Liver (tissue), 9 donors: Measurements from ENCODE around the gene NGF. TPM values are rescaled to one million over a fixed set of nuclear protein-coding genes. Genes with fewer than 3 reads are reported as not detected.

Experiments
- DNase-seq: peaks from one replicate; pipeline ENCODE4 v3.0.0-alpha.2; 2017; ENCODE audit warnings: low spot score
- H3K27ac ChIP-seq, 2 donors: one replicate each; pipeline ENCODE4 v1.7.0; 2013; ENCODE audit warnings: inconsistent platforms in 2 of 2, low read length in 2 of 2, control low read depth in 1 of 2, low read depth in 1 of 2, mild to moderate bottlenecking in 1 of 2
- H3K27me3 ChIP-seq, 4 donors: one replicate each; pipeline versions ENCODE4 v1.6.1 to v1.7.0; 2013; ENCODE audit warnings: low read length in 3 of 4, inconsistent platforms in 1 of 4, mild to moderate bottlenecking in 1 of 4, moderate library complexity in 1 of 4; ENCODE audit not compliant: control insufficient read depth in 4 of 4, insufficient read depth in 4 of 4
- H3K36me3 ChIP-seq, 4 donors: one replicate each; pipeline versions ENCODE4 v1.6.1 to v1.7.0; 2013; ENCODE audit warnings: low read length in 3 of 4, mild to moderate bottlenecking in 3 of 4, low read depth in 1 of 4, moderate library complexity in 1 of 4; ENCODE audit not compliant: control insufficient read depth in 4 of 4, insufficient read depth in 3 of 4
- H3K4me1 ChIP-seq, 4 donors: one replicate each; pipeline versions ENCODE4 v1.6.1 to v1.7.0; 2013; ENCODE audit warnings: low read length in 3 of 4, mild to moderate bottlenecking in 3 of 4, moderate library complexity in 1 of 4; ENCODE audit not compliant: control insufficient read depth in 4 of 4, insufficient read depth in 4 of 4
- H3K4me3 ChIP-seq, 3 donors: one replicate each; pipeline versions ENCODE4 v1.6.1 to v1.7.0; 2013; ENCODE audit warnings: low read length in 3 of 3, control low read depth in 1 of 3, low read depth in 1 of 3, mild to moderate bottlenecking in 1 of 3
- H3K9ac ChIP-seq, 2 donors: one replicate each; pipeline ENCODE4 v1.7.0; 2013; ENCODE audit warnings: low read length in 2 of 2, mild to moderate bottlenecking in 2 of 2, moderate library complexity in 2 of 2, control low read depth in 1 of 2, low read depth in 1 of 2
- H3K9me3 ChIP-seq, 4 donors: one replicate each; pipeline versions ENCODE4 v1.6.1 to v1.7.0; 2013; ENCODE audit warnings: low read length in 3 of 4; ENCODE audit not compliant: control insufficient read depth in 4 of 4
- ATF3 ChIP-seq: IDR thresholded peaks from 2 replicates; pipeline ENCODE4 v1.6.1; 2016; ENCODE audit warnings: antibody characterized with exemption
- EGR1 ChIP-seq, 2 donors: IDR thresholded peaks; 2 replicates each; pipeline ENCODE4 v1.6.1; 2016 to 2018; ENCODE audit warnings: antibody characterized with exemption in 2 of 2, low read depth in 2 of 2
- FOXA1 ChIP-seq: IDR thresholded peaks from 2 replicates; pipeline ENCODE4 v1.6.1; 2016; ENCODE audit warnings: antibody characterized with exemption
- FOXA2 ChIP-seq: IDR thresholded peaks from 2 replicates; pipeline ENCODE4 v1.6.1; 2016; ENCODE audit warnings: antibody characterized with exemption
- HNF4A ChIP-seq, 2 donors: conservative IDR thresholded peaks; 2 replicates each; pipeline ENCODE4 v1.6.1; 2016; ENCODE audit warnings: antibody characterized with exemption in 2 of 2, mild to moderate bottlenecking in 2 of 2
- HNF4G ChIP-seq: IDR thresholded peaks from 2 replicates; pipeline ENCODE4 v1.6.1; 2016; ENCODE audit warnings: antibody characterized with exemption
- NR2F2 ChIP-seq: IDR thresholded peaks from 2 replicates; pipeline ENCODE4 v1.6.1; 2016; ENCODE audit warnings: antibody characterized with exemption
- RAD21 ChIP-seq, 2 donors: IDR thresholded peaks; 2 replicates each; pipeline ENCODE4 v1.6.1; 2016; ENCODE audit warnings: antibody characterized with exemption in 2 of 2, mild to moderate bottlenecking in 2 of 2
- REST ChIP-seq: IDR thresholded peaks from 2 replicates; pipeline ENCODE4 v1.6.1; 2016; ENCODE audit warnings: antibody characterized with exemption, mild to moderate bottlenecking
- RXRA ChIP-seq, 2 donors: IDR thresholded peaks; 2 replicates each; pipeline ENCODE4 v1.6.1; 2017 to 2018; ENCODE audit warnings: antibody characterized with exemption in 2 of 2, mild to moderate bottlenecking in 1 of 2
- SP1 ChIP-seq: IDR thresholded peaks from 2 replicates; pipeline ENCODE4 v1.6.1; 2018; ENCODE audit warnings: antibody characterized with exemption, mild to moderate bottlenecking
- TAF1 ChIP-seq: conservative IDR thresholded peaks from 2 replicates; pipeline ENCODE4 v1.6.1; 2016; ENCODE audit warnings: antibody characterized with exemption, mild to moderate bottlenecking
- ZBTB33 ChIP-seq: IDR thresholded peaks from 2 replicates; pipeline ENCODE4 v1.6.1; 2016; ENCODE audit warnings: antibody characterized with exemption
- WGBS: extraction: QIAGEN DNeasy Blood & Tissue Kit; methylation state at CpG from one replicate; pipeline ENCODE4 v1.1.7; 2013; 5-methylcytosine and 5-hydroxymethylcytosine counted together
- polyA plus RNA-seq, 2 donors: library from polyadenylated mRNA; stranded (reverse) in 1 of 2; unstranded in 1 of 2; fragments of 200-250 nt in 1 of 2; fragments of >200 nt in 1 of 2; fragmentation: Nextera tagmentation in 1 of 2; extraction: Ambion mirVana in 1 of 2; gene quantifications; one replicate each; pipeline versions ENCODE4 v1.2.1 to v1.2.3, GENCODE V29; 2013 to 2015
- total RNA-seq, 2 donors: library from RNA; depleted of rRNA; stranded (reverse); fragments of >200 nt; gene quantifications; one replicate each; pipeline ENCODE4 v1.2.3, GENCODE V29; 2014
- donor health status: healthy.
- donor health status: healthy.
- donor health status: healthy.
- donor health status: healthy.
- donor health status: healthy.

NGF gene
- total and polyA plus RNA-seq, 4 donors = 0.79 to 2.1 (median 1.2) TPM

- Histone ChIP-seq H3K9ac (no peak overlapping the region), H3K4me3 (no peak overlapping the region), H3K27me3 (no peaks in the 10 kb centered on the region), H3K4me1 (no peaks in the 10 kb centered on the region), H3K9me3 (no peaks in the 10 kb centered on the region), H3K36me3 (no peaks in the 10 kb centered on the region), H3K27ac (no peak overlapping the region)
- TF ChIP-seq REST = no peak
- TF ChIP-seq RXRA (IDR thresholded peaks at IDR 0.05) = no peak
- TF ChIP-seq HNF4G = no peak
- TF ChIP-seq SP1 = no peak
- no peak for TF ChIP-seq NR2F2
- 79% methylated on average over 1 of the region's 1 CpG for WGBS
- no peak for DNase-seq
Measured at GRCh38 chr1:115239426-115239825, 98.6 kb downstream of the NGF start.

GRCh38 chr1:115239148-115239422, 99.0 kb downstream of the NGF start:
- Histone ChIP-seq H3K9me3 (no peaks in the 10 kb centered on the region), H3K27ac (no peak overlapping the region), H3K9ac (no peak overlapping the region), H3K27me3 (no peaks in the 10 kb centered on the region), H3K36me3 (no peaks in the 10 kb centered on the region), H3K4me3 (no peak overlapping the region), H3K4me1 (no peaks in the 10 kb centered on the region)
- TF ChIP-seq FOXA1 (no peak), FOXA2 (no peak), ATF3 (no peak), RXRA (IDR thresholded peaks at IDR 0.05) (no peak), REST (no peak), TAF1 (no peak)
- no peak for DNase-seq

- no peak overlapping the region for H3K9ac ChIP-seq
- no peaks in the 10 kb centered on the region for H3K27me3 ChIP-seq
- H3K36me3 ChIP-seq = no peaks in the 10 kb centered on the region
- no peak overlapping the region for H3K27ac ChIP-seq
- 80% methylated on average over 5 of the region's 5 CpGs for WGBS
- H3K4me1 ChIP-seq = no peaks in the 10 kb centered on the region
- H3K9me3 ChIP-seq = no peaks in the 10 kb centered on the region
- DNase-seq = no peak
- H3K4me3 ChIP-seq = no peak overlapping the region
- no peak for TF ChIP-seq REST
- TF ChIP-seq NR2F2 = no peak
- no peak for TF ChIP-seq HNF4G
- no peak for TF ChIP-seq ZBTB33
- no peak for TF ChIP-seq EGR1 (IDR thresholded peaks at IDR 0.05; ENCODE audit: low read depth in 2 of 2)
- no peak for TF ChIP-seq RAD21 (IDR thresholded peaks at IDR 0.05)
- no peak for TF ChIP-seq HNF4A (conservative IDR thresholded peaks at IDR 0.05)
- TF ChIP-seq ATF3 = no peak
- no peak for TF ChIP-seq FOXA2
Measured at GRCh38 chr1:115238336-115239147, 99.5 kb downstream of the NGF start.
